GM12865 (cell line): ENCODE data around the gene SYNPR.

Experiments
- DNase-seq: peaks from one replicate; pipeline ENCODE4 v3.0.0; 2010; ENCODE audit warnings: low read depth
- H3K4me3 ChIP-seq: 2 replicates; pipeline ENCODE4 v1.5.1; 2011; ENCODE audit warnings: mild to moderate bottlenecking, low read depth, low read length, control low read depth
- CTCF ChIP-seq: IDR thresholded peaks from 2 replicates; pipeline ENCODE4 v1.5.1; 2011; ENCODE audit warnings: low read length, control low read depth, low read depth, inconsistent platforms; ENCODE audit not compliant: insufficient read depth; ENCODE audit errors: missing control alignments

Gene SYNPR

GRCh38 chr3:63386568-63386967 lies 108.5 kb downstream of the SYNPR start:
- no peak for DNase-seq
- H3K4me3 ChIP-seq = no peak overlapping the region
- TF ChIP-seq CTCF = no peak

- no peak for DNase-seq
- no peak overlapping the region for H3K4me3 ChIP-seq
- TF ChIP-seq CTCF = no peak
Observed at GRCh38 chr3:63387568-63387967, 109.5 kb downstream of the SYNPR start.

DNA sequence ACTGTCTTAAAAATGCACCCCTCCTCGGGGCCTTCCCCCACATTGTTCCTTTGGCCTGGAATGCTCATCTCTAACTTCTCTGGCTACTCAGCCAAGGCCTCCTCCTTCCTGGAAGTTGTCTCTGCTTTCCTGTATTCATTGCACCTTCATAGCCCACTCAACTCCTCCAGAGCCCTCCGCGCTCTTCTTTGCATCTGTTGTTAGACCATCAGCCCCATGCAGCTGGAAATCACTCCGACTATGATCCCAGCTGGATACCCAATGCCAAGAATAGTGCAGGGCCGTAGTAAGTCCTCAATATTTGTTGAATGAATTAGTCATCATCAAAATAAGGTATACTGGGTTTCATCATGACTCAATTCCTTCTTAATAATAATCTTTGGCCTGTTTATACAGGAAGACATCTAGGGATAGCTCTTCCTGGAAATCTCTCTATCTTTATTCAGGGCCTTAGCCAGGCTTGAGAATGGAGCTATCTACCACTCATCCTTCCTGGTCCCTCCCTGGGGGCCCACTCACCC lies 112.7 kb downstream of the SYNPR start:
- H3K4me3 ChIP-seq = no peak overlapping the region
- TF ChIP-seq CTCF = no peak
- no peak for DNase-seq

- no peak for TF ChIP-seq CTCF
- DNase-seq = no peak
- H3K4me3 ChIP-seq = no peak overlapping the region
Observed at GRCh38 chr3:63395960-63396359, 117.9 kb downstream of the SYNPR start.

DNA sequence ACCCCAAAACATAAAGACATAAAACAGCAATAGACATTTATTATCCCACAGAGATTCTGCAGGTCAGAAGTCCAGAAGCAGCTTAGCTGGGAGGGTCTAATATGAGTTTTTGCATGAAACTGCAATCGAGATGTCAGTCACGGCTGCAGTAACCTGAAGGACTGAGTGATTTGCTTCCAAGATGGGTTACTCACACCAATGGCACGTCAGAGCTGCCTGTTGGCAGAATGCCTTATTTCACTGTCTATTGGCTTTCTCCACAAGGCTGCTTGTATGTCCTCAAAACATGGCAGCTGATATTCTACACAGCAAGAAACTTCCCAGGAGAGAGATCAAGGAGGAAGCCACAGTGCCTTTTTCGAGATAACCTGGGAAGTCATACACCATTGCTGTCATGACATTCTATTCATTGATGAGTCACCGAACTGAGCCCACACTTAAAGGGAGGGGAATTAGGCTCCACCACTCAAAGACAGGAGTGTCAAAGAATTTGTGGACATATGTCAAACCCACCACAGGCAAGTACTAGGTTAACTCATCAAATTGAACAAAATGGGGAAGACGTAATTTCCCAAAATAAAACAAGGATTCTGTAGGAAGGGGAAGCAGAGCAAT lies 122.2 kb downstream of the SYNPR start:
- no peak for TF ChIP-seq CTCF
- H3K4me3 ChIP-seq = no peak overlapping the region
- no peak for DNase-seq

- no peak for TF ChIP-seq CTCF
- no peak overlapping the region for H3K4me3 ChIP-seq
- no peak for DNase-seq
Observed at GRCh38 chr3:63405882-63406281, 127.8 kb downstream of the SYNPR start.

GRCh38 chr3:63413523-63413922 lies 135.4 kb downstream of the SYNPR start:
- no peak for TF ChIP-seq CTCF
- H3K4me3 ChIP-seq = no peak overlapping the region
- DNase-seq = no peak
